BLaER1 treated with 17β-estradiol and CSF1 and Interleukin-3, amounts not matched to agents 10 nM and 100 nM (cell line): ENCODE data around the gene RIMOC1.

Experiments
- H3K27ac ChIP-seq, 11 experiments: shearing (Covaris generic); formaldehyde crosslinking; 2 replicates each; pipeline ENCODE4 v1.8.1; 2022
- H3K27me3 ChIP-seq, 11 experiments: shearing (Covaris generic); formaldehyde crosslinking; 2 replicates each; pipeline ENCODE4 v1.8.1; 2022
- H3K36me3 ChIP-seq, 11 experiments: shearing (Covaris generic); formaldehyde crosslinking; 2 replicates each; pipeline ENCODE4 v1.8.1; 2022
- H3K4me1 ChIP-seq, 10 experiments: shearing (Covaris generic); formaldehyde crosslinking; 2 replicates each; pipeline ENCODE4 v1.8.1; 2022
- H3K4me2 ChIP-seq, 11 experiments: shearing (Covaris generic); formaldehyde crosslinking; 2 replicates each; pipeline ENCODE4 v1.8.1; 2022
- H3K4me3 ChIP-seq, 10 experiments: shearing (Covaris generic); formaldehyde crosslinking; 2 replicates each; pipeline ENCODE4 v1.8.1; 2022
- H3K9ac ChIP-seq, 11 experiments: shearing (Covaris generic); formaldehyde crosslinking; 2 replicates each; pipeline ENCODE4 v1.8.1; 2022
- H3K9me3 ChIP-seq, 11 experiments: shearing (Covaris generic); formaldehyde crosslinking; replicated peaks in 1 of 11; 2 replicates each; pipeline ENCODE4 v1.8.1; 2022
- H4K20me1 ChIP-seq, 11 experiments: shearing (Covaris generic); formaldehyde crosslinking; 2 replicates each; pipeline ENCODE4 v1.8.1; 2022
- Cebpa-rat ChIP-seq, 11 experiments: shearing (Covaris generic); IDR thresholded peaks; 2 replicates each; pipeline ENCODE4 v1.8.1; 2022

RIMOC1 gene

GRCh38 chr5:41870627-41871048 is 33.5 kb upstream of the RIMOC1 start:
- no peaks in the 10 kb centered on the region for H3K27me3 ChIP-seq
- peak overlapping the region; percentile 87 to 98 (median 93) for H3K4me2 ChIP-seq
- H3K9ac ChIP-seq = peak overlapping the region; percentile 72 to 92 (median 87)
- H4K20me1 ChIP-seq = peaks cover 0 to 16% (median 0%) of the 10 kb centered on the region in 11 experiments; a peak in 5 of 22 replicates
- no peak for TF ChIP-seq Cebpa-rat (IDR thresholded peaks at IDR 0.05)
- H3K4me1 ChIP-seq = peaks cover 15 to 30% (median 18%) of the 10 kb centered on the region in 10 experiments
- no peaks in the 10 kb centered on the region for H3K9me3 ChIP-seq
- H3K27ac ChIP-seq = peak overlapping the region in 10 of 11 experiments; percentile 51 to 89 (median 85); a peak in 20 of 22 replicates
- peak overlapping the region; percentile 66 to 91 (median 84) for H3K4me3 ChIP-seq
- H3K36me3 ChIP-seq = peaks cover 0 to 16% (median 0%) of the 10 kb centered on the region in 11 experiments; a peak in 5 of 22 replicates

GRCh38 chr5:41871852-41872251 is 32.3 kb upstream of the RIMOC1 start:
- H3K4me2 ChIP-seq = no peak overlapping the region
- no peak for TF ChIP-seq Cebpa-rat (IDR thresholded peaks at IDR 0.05)
- no peaks in the 10 kb centered on the region for H3K9me3 ChIP-seq
- no peak overlapping the region for H3K4me3 ChIP-seq
- peaks cover 0 to 12% (median 0%) of the 10 kb centered on the region in 11 experiments; a peak in 5 of 22 replicates for H3K36me3 ChIP-seq
- H3K27me3 ChIP-seq = no peaks in the 10 kb centered on the region
- peaks cover 0 to 12% (median 0%) of the 10 kb centered on the region in 11 experiments; a peak in 4 of 22 replicates for H4K20me1 ChIP-seq
- peaks cover 15 to 30% (median 18%) of the 10 kb centered on the region in 10 experiments for H3K4me1 ChIP-seq
- H3K9ac ChIP-seq = no peak overlapping the region
- no peak overlapping the region for H3K27ac ChIP-seq

- no peaks in the 10 kb centered on the region for H4K20me1 ChIP-seq
- H3K27ac ChIP-seq = no peak overlapping the region
- no peak overlapping the region for H3K4me3 ChIP-seq
- no peak for TF ChIP-seq Cebpa-rat (IDR thresholded peaks at IDR 0.05)
- H3K27me3 ChIP-seq = no peaks in the 10 kb centered on the region
- H3K9ac ChIP-seq = no peak overlapping the region
- peaks cover 7 to 11% (median 9%) of the 10 kb centered on the region in 10 experiments for H3K4me1 ChIP-seq
- no peak overlapping the region for H3K4me2 ChIP-seq
- no peaks in the 10 kb centered on the region for H3K36me3 ChIP-seq
- H3K9me3 ChIP-seq = no peaks in the 10 kb centered on the region
Observed at GRCh38 chr5:41874512-41875060, 29.6 kb upstream of the RIMOC1 start.

- Histone ChIP-seq H3K36me3 (no peaks in the 10 kb centered on the region), H3K4me2 (no peak overlapping the region), H3K4me3 (no peak overlapping the region), H3K4me1 (peaks cover 7 to 9% (median 9%) of the 10 kb centered on the region in 10 experiments; a peak in 19 of 20 replicates), H3K27ac (no peak overlapping the region), H3K9ac (no peak overlapping the region), H3K9me3 (no peaks in the 10 kb centered on the region), H3K27me3 (no peaks in the 10 kb centered on the region), H4K20me1 (no peaks in the 10 kb centered on the region)
- TF ChIP-seq Cebpa-rat (IDR thresholded peaks at IDR 0.05) = no peak
Observed at GRCh38 chr5:41875121-41875520, 29.0 kb upstream of the RIMOC1 start.

- no peaks in the 10 kb centered on the region for H3K27me3 ChIP-seq
- no peaks in the 10 kb centered on the region for H3K9me3 ChIP-seq
- no peak overlapping the region for H3K4me3 ChIP-seq
- H3K4me2 ChIP-seq = no peak overlapping the region
- H3K36me3 ChIP-seq = no peaks in the 10 kb centered on the region
- H3K27ac ChIP-seq = no peak overlapping the region
- H3K4me1 ChIP-seq = no peaks in the 10 kb centered on the region
- no peak overlapping the region for H3K9ac ChIP-seq
- H4K20me1 ChIP-seq = no peaks in the 10 kb centered on the region
- TF ChIP-seq Cebpa-rat (IDR thresholded peaks at IDR 0.05) = no peak
Observed at GRCh38 chr5:41876678-41877077, 27.5 kb upstream of the RIMOC1 start.

- Histone ChIP-seq H3K4me1 (no peaks in the 10 kb centered on the region), H3K9me3 (no peaks in the 10 kb centered on the region), H3K27me3 (no peaks in the 10 kb centered on the region), H3K27ac (no peak overlapping the region), H3K36me3 (no peaks in the 10 kb centered on the region), H3K9ac (no peak overlapping the region), H3K4me2 (no peak overlapping the region), H3K4me3 (no peak overlapping the region), H4K20me1 (no peaks in the 10 kb centered on the region)
- TF ChIP-seq Cebpa-rat (IDR thresholded peaks at IDR 0.05) = no peak
Observed at GRCh38 chr5:41877408-41877807, 26.7 kb upstream of the RIMOC1 start.

GRCh38 chr5:41878173-41878572 is 26.0 kb upstream of the RIMOC1 start:
- H3K4me1 ChIP-seq = no peaks in the 10 kb centered on the region

GRCh38 chr5:41878643-41879478 is 25.3 kb upstream of the RIMOC1 start:
- H3K4me3 ChIP-seq = no peak overlapping the region
- H3K4me1 ChIP-seq = no peaks in the 10 kb centered on the region
- no peaks in the 10 kb centered on the region for H3K9me3 ChIP-seq
- H4K20me1 ChIP-seq = no peaks in the 10 kb centered on the region
- no peaks in the 10 kb centered on the region for H3K27me3 ChIP-seq
- no peak overlapping the region for H3K27ac ChIP-seq
- TF ChIP-seq Cebpa-rat (IDR thresholded peaks at IDR 0.05) = no peak
- H3K9ac ChIP-seq = no peak overlapping the region
- no peak overlapping the region for H3K4me2 ChIP-seq
- H3K36me3 ChIP-seq = no peaks in the 10 kb centered on the region

More at GRCh38 chr5:41878173-41878572, 26.0 kb upstream of the RIMOC1 start:
- H4K20me1 ChIP-seq = no peaks in the 10 kb centered on the region
- H3K27me3 ChIP-seq = no peaks in the 10 kb centered on the region
- H3K9ac ChIP-seq = no peak overlapping the region
- no peaks in the 10 kb centered on the region for H3K36me3 ChIP-seq
- H3K4me3 ChIP-seq = no peak overlapping the region
- no peak overlapping the region for H3K4me2 ChIP-seq
- H3K27ac ChIP-seq = no peak overlapping the region
- H3K9me3 ChIP-seq = no peaks in the 10 kb centered on the region
- TF ChIP-seq Cebpa-rat (IDR thresholded peaks at IDR 0.05) = no peak

GRCh38 chr5:41882765-41883164 is 21.4 kb upstream of the RIMOC1 start:
- no peaks in the 10 kb centered on the region for H3K27me3 ChIP-seq
- no peak overlapping the region for H3K4me2 ChIP-seq
- H3K4me3 ChIP-seq = no peak overlapping the region
- no peaks in the 10 kb centered on the region for H3K36me3 ChIP-seq
- no peak for TF ChIP-seq Cebpa-rat (IDR thresholded peaks at IDR 0.05)
- no peak overlapping the region for H3K27ac ChIP-seq
- peaks cover 0 to 10% (median 0%) of the 10 kb centered on the region in 11 experiments; a peak in 4 of 22 replicates for H3K9me3 ChIP-seq
- H3K9ac ChIP-seq = no peak overlapping the region
- H3K4me1 ChIP-seq = no peaks in the 10 kb centered on the region
- H4K20me1 ChIP-seq = no peaks in the 10 kb centered on the region
